ENCODE results near the gene PLK1.
"Not testable (repeated sequence)": the region's sequence is repeated elsewhere in the genome, so short reads cannot be mapped to it uniquely, and the experiment has no call there.

Gene PLK1

GRCh38 chr16:23706439-23706838 lies 27.8 kb downstream of the PLK1 start:
- DNase-seq (ENCODE audit: insufficient read length, low spot score) (no peak), FAIRE-seq (no peak)

- no peak for FAIRE-seq
- DNase-seq (ENCODE audit: insufficient read length, low spot score) = no peak
Measured at GRCh38 chr16:23709536-23709935, 30.8 kb downstream of the PLK1 start.

GRCh38 chr16:23710008-23710407 lies 31.3 kb downstream of the PLK1 start:
- FAIRE-seq = no peak
- no peak for DNase-seq (ENCODE audit: insufficient read length, low spot score)

GRCh38 chr16:23710504-23710903 lies 31.8 kb downstream of the PLK1 start:
- FAIRE-seq (no peak), DNase-seq (ENCODE audit: insufficient read length, low spot score) (no peak)

GRCh38 chr16:23711785-23712184 lies 33.1 kb downstream of the PLK1 start:
- FAIRE-seq (no peak), DNase-seq (ENCODE audit: insufficient read length, low spot score) (no peak)

GRCh38 chr16:23712976-23713375 lies 34.3 kb downstream of the PLK1 start, which contains the start of gene ERN2:
ERN2 (minus strand) TSS chr16:23713222; CDS start chr16:23713187, 35 bp downstream.
- DNase-seq (ENCODE audit: insufficient read length, low spot score) = no peak

GRCh38 chr16:23716484-23716883 lies 37.8 kb downstream of the PLK1 start:
- FAIRE-seq = no peak
- no peak for DNase-seq (ENCODE audit: insufficient read length, low spot score)

More at GRCh38 chr16:23712976-23713375, 34.3 kb downstream of the PLK1 start, which contains the start of gene ERN2:
- no peak for FAIRE-seq

GRCh38 chr16:23722613-23723240 lies 44.0 kb downstream of the PLK1 start:
- FAIRE-seq; DNase-seq (ENCODE audit: insufficient read length, low spot score): not testable (repeated sequence)

GRCh38 chr16:23724096-23724784 lies 45.6 kb downstream of the PLK1 start:
- no peak for DNase-seq (ENCODE audit: insufficient read length, low spot score)
- FAIRE-seq = no peak

- DNase-seq (ENCODE audit: insufficient read length, low spot score) = no peak
- no peak for FAIRE-seq
Measured at GRCh38 chr16:23724785-23725131, 46.1 kb downstream of the PLK1 start.

GRCh38 chr16:23726710-23727109 lies 48.0 kb downstream of the PLK1 start:
- DNase-seq (ENCODE audit: insufficient read length, low spot score) (no peak), FAIRE-seq (no peak)

- no peak for FAIRE-seq
- DNase-seq (ENCODE audit: insufficient read length, low spot score) = no peak
Measured at GRCh38 chr16:23728112-23728477, 49.4 kb downstream of the PLK1 start.

- DNase-seq (ENCODE audit: insufficient read length, low spot score) = no peak
Measured at GRCh38 chr16:23729503-23730424, 51.1 kb downstream of the PLK1 start.

GRCh38 chr16:23734176-23734893 lies 55.6 kb downstream of the PLK1 start:
- DNase-seq (ENCODE audit: insufficient read length, low spot score) = no peak
- no peak for FAIRE-seq

More at GRCh38 chr16:23729503-23730424, 51.1 kb downstream of the PLK1 start:
- FAIRE-seq = no peak

- FAIRE-seq = not testable (repeated sequence)
Measured at GRCh38 chr16:23737423-23738028, 58.8 kb downstream of the PLK1 start.

GRCh38 chr16:23739516-23739915 lies 60.8 kb downstream of the PLK1 start:
- FAIRE-seq (no peak), DNase-seq (ENCODE audit: insufficient read length, low spot score) (no peak)

More at GRCh38 chr16:23737423-23738028, 58.8 kb downstream of the PLK1 start:
- not testable (repeated sequence) for DNase-seq (ENCODE audit: insufficient read length, low spot score)

Measured in HTR-8/SVneo (cell line).